GM21367 (cell line): ENCODE measurements around the gene TMEM272.

Source experiments
- ATAC-seq: cut with Tn5 transposase; IDR thresholded peaks from one replicate; pipeline ENCODE4 v1.9.1; 2021; ENCODE audit not compliant: unreplicated experiment

The TMEM272 gene

DNA sequence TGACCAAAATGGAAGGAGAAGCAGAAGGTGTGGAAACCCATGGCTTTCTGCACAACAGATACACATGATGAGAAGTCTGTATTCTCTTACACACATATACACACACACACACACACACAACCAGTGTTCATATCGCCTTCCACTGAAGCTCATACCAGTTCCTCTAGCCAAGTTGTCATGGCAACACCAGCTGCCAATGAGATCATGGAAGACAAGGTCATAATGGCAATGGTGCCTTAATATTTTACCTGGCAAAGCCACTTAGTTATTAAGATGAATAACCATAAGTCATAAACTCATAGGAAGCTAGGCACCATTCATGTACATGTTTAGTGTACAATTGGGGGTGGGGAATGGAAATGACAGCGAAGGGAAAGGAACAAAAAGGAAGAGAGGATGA is 38.4 kb downstream of the TMEM272 start:
- no peak for ATAC-seq

DNA sequence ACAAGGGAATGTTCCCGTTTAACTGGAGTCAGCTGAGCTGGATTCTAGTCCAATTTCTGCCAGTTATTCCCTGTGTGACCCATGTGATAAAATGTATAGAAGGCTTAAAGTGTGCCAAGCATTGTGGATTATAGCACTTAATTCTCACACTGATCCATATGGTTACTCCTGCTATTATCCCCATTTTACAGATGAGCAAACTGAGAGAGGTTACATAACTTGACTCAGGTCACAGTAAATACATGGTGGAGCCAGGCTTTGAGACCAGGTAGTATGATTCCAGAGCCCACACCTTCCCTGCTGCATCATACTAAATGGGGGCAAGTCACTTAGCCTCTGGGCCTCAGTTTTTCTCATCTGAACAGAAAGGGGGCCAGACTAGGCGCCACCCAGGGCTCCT is 39.1 kb downstream of the TMEM272 start:
- no peak for ATAC-seq

DNA sequence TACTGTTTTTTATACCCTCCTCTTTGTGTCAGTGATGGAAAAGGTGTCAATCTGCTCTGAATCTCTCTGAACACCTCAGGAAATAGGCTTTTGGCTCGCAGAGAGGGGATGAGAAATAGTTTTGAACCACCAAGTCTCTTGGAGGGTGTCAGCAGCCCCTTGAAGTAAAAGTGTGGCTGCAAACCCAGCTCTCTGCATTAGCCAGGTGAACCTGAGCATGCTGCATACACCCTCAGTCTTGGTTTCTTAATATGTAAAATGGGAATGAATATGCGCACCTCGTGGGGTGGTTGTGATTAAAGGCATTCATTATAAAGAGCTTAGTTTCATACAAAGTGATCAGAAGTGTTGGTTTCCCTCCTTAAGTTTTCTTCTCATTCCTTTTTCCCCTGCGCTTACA is 39.7 kb downstream of the TMEM272 start:
- ATAC-seq = no peak

DNA sequence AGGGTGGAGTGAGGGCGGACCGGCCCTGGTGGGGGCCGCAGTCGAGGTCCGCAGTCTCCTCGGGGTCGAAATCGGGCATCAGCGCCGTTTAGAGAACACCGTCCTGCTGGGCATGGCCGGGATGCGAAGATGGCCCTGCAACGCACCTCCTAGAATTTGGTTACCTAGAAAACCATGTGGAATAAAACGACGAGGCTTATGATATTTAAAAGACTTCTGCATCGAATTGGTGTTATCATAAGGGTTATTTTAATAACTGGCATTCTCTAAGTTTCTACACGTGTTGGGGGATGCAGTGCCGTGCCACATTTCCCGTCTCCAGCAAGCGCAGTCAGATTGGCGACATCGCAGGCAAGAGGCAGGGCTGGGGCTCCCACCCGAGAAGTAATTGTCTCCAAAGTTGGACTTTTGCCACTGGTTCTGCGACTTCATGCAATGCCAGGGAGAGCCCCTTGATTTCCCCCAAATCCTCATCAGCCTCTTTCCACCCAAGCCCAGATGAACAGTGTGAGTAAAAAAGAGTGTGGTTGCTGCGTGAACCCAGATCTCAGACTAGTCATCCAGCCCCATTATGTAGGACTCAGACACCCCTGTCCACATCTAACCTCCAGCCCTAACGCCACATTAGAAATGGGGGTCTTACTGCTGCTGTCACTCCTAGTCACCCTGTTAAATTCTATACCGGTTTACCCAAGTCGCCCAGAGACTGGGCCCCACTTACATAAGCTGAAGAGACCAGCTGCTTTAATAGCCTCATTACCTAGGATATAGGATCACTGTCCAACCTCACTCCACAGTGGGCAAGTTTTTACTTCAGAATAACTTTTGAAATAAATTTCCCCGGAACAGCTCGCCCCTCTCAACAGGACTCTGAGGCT is 40.4 kb downstream of the TMEM272 start:
- ATAC-seq = no peak

DNA sequence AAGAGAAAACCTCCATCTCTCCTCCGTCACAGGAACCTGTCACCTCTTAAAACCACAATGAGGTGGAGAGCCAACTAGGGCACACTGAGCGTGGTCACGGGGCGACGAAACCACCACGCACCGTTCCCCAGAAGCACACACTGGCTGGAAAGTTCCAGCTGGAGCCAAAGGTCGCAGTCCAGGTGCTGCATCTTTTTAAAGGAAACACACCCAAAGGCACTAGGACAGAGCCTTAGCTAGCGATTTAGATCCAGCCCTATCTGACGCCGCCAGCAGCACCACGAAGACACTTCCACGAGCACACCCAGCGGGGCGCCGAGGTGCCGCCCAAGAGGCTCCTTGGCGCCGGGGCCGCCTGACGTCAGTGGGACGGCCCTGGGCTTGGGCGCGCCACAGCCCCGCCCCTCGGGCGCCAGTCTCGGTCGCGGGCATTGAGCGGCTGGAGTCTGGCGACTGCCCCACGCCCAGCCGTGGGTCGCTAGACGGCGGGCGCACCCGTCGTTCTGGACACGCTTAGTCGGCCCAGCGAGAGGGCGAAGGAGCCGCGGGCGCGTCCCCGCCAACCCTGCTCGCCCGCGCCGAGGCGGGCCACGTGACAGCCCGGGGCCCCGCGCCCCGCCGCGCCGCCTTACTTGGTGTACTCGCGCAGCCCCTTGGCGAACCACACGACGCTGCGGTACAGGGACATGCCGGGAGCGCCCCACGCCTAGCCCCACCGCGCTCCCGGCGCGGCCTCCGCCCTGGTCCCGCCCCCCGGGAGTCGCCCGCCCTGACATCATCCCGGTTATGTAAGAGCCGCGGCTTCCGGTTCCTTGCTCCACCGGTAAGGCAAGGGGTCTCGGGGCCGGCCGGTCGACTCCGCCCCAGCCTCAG is 41.3 kb downstream of the TMEM272 start, which contains the start of gene DHRS12:
TSS of gene DHRS12 (minus strand) at position 742 of the 873 bp plus-strand sequence. CDS start 4,504 bp downstream, outside the sequence.
- peak; percentile 80 for ATAC-seq

DNA sequence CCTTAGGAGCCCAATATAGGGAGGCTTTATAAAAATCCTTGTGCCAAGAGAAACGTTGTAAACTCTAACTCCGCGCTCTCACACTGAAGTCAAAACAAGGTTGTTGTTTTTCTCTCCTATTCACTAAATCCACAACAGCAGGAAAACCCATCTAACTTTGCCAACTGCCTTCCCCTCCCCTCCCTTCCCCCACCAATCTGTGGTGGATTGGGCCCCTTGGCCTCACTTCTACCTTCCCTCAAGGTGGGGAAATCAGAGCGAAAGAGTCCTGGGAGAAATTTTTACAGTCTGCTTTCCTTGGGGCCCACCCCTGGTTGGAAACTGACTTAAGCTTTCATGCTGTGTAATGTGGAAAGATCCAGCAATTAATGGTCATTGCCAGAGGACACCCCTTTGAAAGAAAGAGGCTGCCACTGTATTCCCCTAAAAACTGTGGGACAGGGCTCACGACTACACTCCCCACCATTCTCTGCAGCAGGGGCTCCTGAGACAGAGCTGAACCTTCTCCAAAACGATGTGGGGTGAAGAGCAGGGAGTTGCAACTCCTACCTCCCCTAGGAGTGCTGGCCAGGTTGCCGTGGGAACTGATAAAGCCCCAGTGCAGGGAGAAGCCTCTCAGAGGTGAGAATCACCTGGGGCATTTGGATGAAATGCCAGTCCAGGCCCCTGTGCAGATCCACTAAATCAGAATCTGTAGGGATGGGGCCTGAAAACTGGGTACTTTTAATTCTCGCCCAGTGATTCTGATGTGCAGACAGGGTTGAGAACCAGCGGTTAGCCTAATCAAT is 42.2 kb downstream of the TMEM272 start:
- no peak for ATAC-seq

DNA sequence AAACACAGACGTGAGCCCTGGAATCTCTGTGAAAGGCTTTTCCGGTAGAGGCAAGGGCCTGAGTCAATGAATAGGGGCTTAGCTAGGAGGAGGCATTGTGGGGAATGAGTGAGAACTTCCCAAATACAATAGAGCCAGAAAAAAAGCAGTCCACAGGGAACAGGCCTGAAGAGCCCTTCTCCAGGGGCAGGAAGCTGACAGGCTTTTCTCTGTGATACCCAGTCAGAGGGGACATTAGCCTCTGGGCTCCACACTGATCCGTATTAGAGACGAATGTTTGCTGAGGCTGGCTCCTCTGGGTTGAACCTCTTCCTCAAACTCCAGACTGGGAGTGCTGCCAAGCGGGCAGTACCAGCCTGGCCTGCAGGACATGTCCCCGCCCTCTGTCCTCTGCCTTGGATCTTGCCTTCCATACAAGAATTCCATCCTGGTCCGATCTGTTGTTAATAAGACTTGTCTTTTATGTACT is 43.3 kb downstream of the TMEM272 start:
- ATAC-seq = no peak

DNA sequence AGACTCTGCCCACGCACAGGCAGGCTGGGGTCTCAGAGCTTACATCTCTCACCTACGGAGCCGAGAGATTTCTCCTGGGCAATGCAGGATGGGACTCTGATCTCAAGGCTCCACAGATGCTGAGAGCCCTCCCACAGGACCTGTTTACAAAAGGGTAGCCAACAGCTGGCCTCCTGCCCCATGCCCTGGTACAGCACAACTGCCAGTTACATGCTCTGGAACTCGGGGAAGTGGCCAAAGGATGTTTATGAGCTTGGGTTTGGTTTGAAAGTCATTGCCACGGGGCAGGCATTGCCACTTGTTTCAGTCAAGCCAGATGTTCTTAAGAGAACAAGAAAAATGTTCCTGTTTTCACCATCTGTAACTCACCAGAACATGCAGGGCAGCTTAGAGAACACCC is 44.5 kb downstream of the TMEM272 start:
- no peak for ATAC-seq

DNA sequence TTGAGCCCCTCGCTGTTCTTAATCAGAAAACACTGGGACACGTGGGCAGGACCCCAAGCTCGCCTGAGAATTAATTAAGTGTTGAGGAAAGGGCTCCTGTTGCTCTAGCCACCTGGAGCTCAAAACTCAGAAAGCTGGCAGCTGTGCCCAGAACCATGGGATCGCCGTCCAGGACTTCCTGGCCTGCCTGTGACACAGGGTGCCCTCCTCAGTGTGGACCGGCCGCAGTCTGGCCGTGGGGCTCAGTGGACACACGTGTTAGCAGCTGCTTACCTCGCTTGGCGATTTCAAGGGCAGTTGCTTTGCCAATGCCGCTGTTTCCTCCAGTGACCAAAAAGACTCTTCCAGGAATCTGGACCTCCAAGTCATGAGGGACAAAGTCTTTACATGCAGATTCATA is 45.7 kb downstream of the TMEM272 start:
- no peak for ATAC-seq

DNA sequence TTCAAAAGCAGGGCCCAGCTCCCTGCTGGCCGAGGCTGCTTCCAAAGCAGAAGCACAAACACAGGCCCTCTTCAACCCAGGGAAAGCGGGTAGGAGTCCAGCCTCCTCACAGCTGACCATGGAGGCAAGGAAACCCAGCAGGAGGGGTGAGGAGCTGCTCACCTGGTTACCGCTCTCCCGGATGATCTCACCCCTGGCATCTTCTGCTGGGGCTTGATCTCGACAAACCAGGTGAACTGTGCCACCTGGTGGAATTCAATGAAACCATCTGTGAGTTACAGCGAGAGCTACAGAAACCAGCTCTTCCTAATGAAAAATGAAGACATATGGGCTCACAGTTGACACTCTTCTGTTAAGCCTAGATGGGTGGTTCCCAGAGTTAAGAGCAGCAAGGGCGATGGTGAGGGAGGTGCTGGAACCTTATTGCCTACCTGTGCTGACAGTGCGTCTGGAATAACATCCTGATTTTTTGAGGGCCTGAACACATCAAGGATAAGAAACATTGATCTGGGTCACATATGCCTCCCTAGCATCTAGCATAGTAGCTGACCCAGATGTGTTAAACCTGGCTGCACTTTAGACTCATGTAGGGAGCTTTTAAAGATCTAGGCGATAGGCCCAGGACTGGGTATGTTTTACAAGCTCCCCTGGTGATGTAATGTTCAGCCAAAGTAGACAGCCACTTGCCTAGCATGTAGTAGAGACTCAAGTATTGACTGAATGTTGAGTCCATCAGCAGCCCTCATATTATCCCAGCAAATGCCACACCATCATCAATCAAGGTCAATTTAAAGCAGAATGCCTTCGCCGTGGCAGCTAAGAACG is 47.1 kb downstream of the TMEM272 start:
- ATAC-seq = peak; percentile 39

DNA sequence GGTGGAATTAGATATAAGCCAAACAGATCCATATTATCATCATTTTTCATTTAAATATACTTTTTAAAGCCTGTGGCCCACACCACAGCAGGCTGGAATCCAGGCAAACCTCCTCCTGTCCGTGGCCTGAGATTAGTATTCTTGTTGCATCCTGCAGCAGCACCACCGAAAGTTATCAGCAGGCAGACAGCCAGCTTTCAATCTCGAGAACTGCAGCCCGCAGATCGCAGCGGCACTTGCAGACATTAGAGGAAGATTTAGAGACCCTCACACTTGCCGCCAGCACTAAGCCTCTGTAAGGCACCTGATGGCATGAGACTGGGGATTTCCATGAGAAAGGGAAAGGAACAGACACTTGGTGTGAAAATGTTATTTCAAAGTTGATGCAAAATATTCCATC is 48.4 kb downstream of the TMEM272 start:
- ATAC-seq = no peak

DNA sequence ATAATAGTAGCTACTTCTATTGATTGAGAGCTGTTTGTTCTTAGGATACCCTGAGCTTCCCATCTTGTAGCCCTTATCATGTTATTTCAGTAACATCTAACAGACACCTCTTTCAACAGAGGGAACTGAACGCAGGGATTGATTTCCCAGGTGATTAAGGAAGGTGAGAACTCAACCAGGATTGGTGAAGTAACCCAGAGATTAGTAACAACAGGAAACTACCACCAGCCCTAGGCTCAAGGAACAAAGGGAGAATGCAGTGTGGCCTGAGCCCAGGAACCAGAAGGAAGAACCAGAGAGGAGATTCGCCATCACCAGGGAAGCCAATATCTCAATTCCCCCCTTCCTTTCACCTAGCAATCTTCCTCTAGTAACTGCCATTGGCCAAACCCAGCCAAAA is 49.6 kb downstream of the TMEM272 start:
- ATAC-seq = no peak

DNA sequence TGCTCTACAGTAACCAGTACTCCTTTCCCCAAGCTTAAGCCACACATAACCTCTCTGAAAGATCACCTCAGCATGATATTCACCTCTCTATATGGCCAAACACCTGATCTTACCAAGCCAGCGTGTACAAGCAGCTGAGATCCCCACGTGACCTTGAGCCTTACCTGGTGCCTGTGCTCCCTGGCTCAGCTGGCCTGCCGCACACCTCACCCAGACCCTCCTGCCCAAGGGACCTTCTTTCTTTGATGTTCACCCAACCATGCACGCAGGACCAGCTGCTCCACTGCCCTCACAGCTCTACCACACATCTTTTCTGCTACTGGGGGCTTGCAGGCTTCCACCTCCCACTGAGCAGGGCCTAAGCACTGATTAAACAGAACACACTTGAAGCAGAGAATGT is 50.0 kb downstream of the TMEM272 start:
- no peak for ATAC-seq

DNA sequence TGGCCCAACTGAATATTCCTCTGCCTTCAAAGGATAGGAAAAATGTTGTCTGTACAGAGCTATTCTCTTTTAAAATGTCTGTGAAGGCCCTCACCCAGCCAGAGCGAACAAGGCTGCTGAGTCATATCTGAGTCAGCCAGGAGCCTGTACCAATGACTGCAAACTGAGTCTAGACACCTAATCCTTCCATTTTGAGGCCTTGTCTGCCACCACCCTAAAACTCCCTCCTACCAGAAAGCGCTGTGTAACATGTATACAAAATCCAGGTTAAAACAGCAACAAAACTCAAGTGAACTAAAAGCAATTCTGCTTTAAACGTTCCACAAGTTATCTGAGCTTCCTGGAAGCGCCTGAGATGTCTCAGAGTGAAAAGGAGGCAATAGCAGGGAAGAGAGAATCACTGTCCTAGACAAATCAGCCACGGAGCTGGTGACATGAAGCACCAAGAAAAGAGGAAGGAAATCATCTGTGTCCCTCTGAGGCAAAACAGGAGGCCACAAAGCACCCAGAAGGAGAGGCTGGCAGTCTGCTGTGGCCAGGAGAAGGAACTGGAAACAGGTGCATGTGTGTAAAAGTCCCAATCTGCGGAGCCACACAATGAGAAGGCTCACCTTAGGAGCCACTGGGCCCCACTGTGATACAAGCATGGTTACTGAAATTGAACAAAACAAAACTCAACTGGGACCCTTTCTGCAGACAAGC is 51.3 kb downstream of the TMEM272 start:
- ATAC-seq = peak; percentile 59

DNA sequence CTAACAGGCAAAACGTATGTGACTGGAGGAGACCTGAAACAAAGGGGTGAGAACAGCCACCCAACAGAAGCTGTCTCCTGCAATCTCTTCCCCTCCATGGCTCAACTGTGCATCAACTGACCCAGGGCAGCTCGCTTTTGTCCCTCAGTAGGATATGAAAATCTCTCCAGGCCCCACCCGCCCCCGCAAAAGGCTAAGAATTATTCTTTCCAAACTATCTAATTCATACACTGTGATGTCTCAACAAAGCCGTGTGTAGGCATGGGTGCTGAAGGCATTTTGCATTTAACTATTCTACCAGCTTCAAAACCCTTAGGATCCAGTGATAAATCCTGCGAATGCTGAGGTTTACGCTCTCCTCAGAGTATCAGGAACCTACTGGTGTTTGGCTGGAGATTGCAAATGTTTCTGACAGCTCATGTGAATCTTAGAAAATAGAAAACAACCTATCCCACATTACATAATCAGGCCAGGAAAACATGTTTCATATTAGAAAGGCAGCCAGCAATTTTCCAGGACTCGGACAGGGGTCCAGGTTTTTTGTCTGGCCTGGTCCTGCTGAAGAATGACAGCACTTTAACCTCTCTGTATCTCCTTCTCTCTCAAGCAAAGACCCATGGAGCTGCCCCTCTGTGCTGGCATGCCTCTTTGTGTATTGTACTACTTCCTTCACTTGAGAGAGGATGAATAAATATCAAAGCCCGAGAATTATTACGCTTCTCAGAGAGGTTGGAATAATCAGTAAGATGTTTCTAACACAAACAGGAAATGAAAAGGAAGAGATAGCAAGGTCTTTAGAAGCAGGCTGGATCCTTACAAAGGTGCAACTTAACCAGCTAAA is 58.3 kb downstream of the TMEM272 start:
- ATAC-seq = no peak

DNA sequence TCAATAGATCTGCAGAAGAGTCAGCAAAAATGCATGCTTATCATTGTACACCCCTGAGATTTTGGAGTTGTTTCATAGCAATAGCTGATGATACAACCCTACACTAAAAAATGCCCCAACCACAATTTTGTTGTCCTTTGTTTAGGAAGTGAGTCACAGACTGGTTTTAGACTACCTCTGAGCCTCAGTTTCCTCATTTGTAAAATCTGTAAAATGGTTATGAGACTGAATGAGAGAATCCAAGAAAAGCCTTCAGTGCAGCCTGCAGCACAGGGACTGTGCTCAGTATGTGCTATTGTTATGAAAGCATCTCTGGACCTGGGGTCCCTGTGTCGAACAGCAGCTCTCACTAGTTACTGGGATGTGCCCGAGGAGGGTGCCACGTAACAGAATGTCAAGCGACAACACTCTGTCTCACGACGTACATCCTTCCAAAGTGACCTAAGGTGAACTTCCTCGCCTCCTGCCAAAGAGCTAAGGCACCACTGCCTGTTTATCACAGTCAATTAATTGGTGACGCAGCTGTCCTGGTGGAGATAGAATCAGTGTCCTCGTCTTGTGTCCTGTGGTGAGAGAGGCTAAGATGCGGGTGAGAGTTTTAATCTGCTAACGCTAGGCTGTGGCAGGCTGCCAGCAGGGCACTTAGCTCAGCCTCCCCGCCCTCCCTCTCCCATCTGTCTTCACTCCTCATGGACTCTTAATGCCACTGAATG is 59.1 kb downstream of the TMEM272 start:
- no peak for ATAC-seq

DNA sequence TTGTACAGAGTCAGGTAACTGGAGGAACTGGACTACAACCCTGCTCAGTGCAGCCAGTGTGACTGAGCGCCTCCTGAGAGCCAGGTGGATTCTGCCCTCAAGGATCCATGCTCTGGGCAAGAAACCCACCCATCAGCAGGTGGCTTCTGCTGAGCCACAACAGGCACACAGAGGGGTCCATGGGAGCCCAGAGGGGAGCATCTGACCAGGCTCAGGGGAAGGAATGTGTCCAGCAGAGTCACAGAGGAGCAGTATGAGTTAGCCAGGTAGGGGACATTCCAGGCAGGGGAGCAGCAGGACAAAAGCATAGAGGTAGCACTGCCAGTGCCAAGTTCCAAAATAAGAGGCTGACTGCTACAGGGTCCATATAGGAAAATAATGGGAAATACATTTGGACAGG is 60.9 kb downstream of the TMEM272 start:
- ATAC-seq = no peak
